ENCODE data around the gene RNF26.

DNA sequence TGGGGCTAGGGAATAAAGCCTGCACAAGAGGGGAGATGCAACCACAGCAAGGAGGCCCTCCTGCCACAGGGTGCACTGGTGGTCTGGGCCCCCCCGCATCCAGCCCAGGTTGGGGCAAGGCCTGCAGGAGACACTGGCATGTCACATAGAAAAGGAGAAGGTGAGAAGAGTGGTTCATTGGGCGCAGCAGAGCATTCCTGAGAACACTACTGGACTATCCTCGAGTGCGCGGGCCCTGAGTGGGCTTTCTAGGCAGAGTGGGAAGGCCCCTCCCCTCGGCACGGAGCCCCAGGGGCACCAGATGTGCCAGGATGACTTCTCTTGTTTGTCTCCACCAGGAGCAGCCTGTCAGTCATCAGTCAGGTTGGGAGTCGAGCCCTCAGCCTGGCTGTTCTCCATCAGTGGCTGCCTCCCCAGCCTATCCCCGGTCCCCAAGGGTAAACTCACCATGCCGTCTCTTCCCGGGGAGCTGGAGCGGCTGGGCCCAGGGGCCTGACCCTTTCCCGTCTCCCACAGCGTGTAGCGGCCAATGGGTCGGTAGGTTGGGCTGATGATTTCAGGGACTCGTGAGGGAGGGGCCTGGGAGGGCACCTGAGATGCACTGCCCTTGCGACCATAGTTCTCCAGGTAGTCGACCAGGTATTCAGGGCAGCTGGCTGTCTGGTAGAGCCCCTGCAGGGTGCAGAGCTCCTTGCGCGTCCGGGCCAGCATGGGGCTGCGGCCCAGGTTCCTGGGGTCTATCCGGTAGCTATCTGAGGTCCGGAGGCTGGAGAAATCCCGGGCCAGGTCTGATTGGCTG is 38.1 kb downstream of the RNF26 start:
- no peak for TF ChIP-seq IRF2 (CRISPR knock-in tag; IDR thresholded peaks at IDR 0.05; ENCODE audit: borderline replicate concordance, low read depth)
- TF ChIP-seq, protein P1, sequence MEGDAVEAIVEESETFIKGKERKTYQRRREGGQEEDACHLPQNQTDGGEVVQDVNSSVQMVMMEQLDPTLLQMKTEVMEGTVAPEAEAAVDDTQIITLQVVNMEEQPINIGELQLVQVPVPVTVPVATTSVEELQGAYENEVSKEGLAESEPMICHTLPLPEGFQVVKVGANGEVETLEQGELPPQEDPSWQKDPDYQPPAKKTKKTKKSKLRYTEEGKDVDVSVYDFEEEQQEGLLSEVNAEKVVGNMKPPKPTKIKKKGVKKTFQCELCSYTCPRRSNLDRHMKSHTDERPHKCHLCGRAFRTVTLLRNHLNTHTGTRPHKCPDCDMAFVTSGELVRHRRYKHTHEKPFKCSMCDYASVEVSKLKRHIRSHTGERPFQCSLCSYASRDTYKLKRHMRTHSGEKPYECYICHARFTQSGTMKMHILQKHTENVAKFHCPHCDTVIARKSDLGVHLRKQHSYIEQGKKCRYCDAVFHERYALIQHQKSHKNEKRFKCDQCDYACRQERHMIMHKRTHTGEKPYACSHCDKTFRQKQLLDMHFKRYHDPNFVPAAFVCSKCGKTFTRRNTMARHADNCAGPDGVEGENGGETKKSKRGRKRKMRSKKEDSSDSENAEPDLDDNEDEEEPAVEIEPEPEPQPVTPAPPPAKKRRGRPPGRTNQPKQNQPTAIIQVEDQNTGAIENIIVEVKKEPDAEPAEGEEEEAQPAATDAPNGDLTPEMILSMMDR (IDR thresholded peaks at IDR 0.05), result no peak
- TF ChIP-seq ETV6 (CRISPR knock-in tag; IDR thresholded peaks at IDR 0.05), result no peak
- TF ChIP-seq JUN (CRISPR knock-in tag; IDR thresholded peaks at IDR 0.05), result no peak
- TF ChIP-seq ZNF121 (CRISPR knock-in tag; IDR thresholded peaks at IDR 0.05), result no peak
- no peak for TF ChIP-seq ELF4 (CRISPR knock-in tag; IDR thresholded peaks at IDR 0.05; ENCODE audit: low read depth)
- TF ChIP-seq, protein P2, sequence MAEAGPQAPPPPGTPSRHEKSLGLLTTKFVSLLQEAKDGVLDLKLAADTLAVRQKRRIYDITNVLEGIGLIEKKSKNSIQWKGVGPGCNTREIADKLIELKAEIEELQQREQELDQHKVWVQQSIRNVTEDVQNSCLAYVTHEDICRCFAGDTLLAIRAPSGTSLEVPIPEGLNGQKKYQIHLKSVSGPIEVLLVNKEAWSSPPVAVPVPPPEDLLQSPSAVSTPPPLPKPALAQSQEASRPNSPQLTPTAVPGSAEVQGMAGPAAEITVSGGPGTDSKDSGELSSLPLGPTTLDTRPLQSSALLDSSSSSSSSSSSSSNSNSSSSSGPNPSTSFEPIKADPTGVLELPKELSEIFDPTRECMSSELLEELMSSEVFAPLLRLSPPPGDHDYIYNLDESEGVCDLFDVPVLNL (CRISPR knock-in tag; IDR thresholded peaks at IDR 0.05; ENCODE audit: borderline replicate concordance, low read depth), result no peak
- no peak for TF ChIP-seq ESRRA (CRISPR knock-in tag; IDR thresholded peaks at IDR 0.05; ENCODE audit: borderline replicate concordance)
- TF ChIP-seq CREB1 (CRISPR knock-in tag; IDR thresholded peaks at IDR 0.05), result no peak
